HG03565 (cell line): ENCODE measurements around the gene LZIC.
A peak's percentile ranks its signal among the peaks of the same experiment; 100 is the strongest.

Experiments
- ATAC-seq: cut with Tn5 transposase; IDR thresholded peaks from one replicate; pipeline ENCODE4 v1.9.1; 2021; ENCODE audit warnings: mild to moderate bottlenecking, moderate library complexity; ENCODE audit not compliant: unreplicated experiment

The LZIC gene

DNA sequence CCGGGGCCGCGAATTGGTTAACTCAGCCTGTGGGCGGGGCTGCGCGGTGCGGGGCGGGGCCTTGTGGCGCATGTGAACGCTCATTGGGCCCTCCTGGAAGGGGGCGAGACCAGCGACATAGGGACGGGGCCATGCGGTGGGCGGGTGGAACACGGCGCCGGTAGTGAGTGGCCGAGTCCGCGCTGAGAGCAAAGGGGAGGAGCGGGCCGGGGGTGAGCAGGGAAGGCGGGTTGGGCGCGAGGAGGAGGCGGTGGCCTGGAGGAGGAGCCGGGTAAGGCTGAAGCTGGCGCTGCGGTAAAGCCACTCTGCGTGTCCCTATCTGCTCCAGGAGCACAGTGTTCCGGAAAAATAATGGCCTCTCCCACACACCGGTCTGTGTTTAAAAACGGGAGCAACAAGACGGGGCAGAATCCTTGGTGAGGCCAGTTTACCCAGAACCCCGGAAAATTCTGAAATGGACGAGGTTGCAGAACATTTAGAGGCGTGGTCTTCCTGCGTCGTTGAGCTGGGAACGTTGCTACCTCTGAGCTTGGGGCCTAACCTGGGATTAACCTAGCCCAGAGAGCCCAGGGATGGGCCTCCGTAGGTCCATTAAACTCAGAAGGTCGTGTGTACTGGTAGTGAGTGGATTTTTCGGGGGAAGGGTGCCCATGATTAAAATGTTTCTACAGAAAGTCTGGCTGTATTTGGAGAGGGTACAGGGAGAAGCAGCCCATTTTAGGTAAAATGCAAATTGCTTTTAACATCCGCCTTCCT, 32.6 kb downstream of the LZIC start:
- peak; percentile 81 for ATAC-seq

DNA sequence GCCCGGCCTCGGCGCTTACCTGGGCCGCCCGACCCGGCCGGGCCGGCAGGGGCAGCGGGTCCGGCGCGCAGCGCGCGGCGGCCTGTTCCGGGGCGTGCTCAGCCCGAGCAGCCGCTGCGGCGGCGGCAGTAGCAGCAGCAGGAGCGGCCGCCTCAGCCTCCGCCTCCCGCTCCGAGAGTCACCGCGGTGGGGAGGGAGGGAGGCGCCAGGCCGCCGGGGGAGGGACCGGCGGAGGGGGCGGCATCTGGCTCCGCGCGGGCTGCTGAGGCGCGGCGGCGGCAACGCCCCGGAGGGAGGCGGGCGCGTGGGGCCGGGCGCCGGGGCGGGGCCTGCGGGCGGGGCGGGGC, 33.1 kb downstream of the LZIC start, which contains the start of gene CTNNBIP1:
Gene CTNNBIP1, minus strand, starts transcription at position 194 of the 347 bp plus-strand sequence. CDS start 38,205 bp downstream, outside the sequence.
- ATAC-seq, result peak; percentile 67

DNA sequence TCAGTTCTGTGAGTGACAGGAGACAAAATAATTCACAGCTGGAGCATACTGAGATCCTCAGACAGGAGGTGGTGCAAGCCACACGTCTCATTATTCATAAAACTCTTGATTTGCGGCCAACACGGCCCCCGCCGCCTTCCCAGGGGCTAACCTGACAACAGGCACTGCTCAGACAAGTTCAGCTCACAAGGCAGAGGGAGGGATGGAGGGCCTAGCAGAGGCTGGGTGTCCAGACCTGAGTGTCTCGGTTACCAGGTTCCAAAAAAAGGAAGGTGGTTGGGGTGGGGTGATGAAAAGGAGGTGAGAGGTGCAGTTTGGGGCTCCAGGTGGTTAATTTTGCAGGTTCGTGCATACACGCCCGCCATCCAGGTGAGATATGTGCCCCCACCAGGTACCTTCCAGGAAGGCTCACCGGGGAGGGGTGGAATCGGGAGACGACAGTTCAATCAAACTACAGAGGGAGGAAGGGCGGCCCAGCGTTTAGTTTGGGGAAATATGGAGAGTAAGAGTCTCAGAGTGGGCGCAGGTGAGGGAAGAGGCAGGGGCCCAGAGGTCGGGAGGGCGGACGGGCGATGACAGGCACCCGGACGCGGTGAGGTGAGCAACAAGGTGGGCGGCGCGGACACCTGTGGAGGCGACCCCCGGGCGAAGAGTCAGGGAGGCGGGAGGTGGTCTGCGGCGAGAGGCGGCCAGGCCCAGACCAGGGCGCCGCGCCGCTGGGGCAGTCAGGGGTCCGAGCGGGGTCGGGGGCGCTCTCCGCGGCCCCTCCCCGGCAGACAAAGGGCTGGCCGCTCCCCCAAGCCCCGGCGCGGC, 33.8 kb downstream of the LZIC start:
- peak; percentile 7 for ATAC-seq

GRCh38 chr1:9908871-9909233, 34.3 kb downstream of the LZIC start:
- no peak for ATAC-seq

- no peak for ATAC-seq
Observed at GRCh38 chr1:9907441-9907840, 35.8 kb downstream of the LZIC start.

DNA sequence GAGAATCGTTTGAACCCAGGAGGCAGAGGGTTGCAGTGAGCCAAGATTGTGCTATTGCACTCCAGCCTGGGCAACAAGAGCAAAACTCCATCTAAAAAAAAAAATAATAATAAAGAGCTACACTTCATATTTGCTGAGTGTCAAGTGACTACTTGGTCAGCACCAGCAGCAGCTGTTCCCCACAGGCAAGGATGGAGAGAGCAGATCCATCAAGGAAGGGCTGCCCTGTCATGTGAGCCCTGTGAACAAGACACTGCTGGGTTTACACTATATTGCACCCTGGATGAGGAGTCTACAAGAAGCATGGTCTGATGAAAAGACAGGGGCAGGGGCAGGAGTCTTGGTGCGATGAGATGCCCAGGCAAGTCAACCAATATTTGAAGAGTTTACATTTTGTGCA, 36.7 kb downstream of the LZIC start:
- no peak for ATAC-seq

- ATAC-seq, result no peak
Observed at GRCh38 chr1:9905010-9905409, 38.2 kb downstream of the LZIC start.

- ATAC-seq, result no peak
Observed at GRCh38 chr1:9904596-9904995, 38.6 kb downstream of the LZIC start.

- ATAC-seq, result no peak
Observed at GRCh38 chr1:9903801-9904527, 39.2 kb downstream of the LZIC start.

DNA sequence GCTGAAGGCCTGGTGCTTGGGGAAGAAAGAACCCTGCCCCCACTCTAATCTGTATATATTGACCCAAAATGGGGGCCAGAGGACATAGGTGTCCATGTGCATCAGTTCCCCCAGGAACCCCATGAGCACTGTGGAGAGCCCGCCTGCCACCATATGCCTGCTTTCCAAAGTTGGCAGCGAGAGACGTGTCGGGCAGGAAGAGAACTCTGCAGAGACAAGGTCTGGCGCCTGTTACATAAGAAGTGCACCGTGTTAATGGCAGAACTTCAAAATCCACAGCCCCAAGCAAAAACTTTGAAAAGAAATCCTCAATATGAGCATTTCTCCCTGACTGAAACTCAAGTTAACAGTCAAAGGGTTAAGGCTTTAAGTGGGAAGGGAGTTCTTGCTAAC, 41.1 kb downstream of the LZIC start:
- ATAC-seq, result no peak

DNA sequence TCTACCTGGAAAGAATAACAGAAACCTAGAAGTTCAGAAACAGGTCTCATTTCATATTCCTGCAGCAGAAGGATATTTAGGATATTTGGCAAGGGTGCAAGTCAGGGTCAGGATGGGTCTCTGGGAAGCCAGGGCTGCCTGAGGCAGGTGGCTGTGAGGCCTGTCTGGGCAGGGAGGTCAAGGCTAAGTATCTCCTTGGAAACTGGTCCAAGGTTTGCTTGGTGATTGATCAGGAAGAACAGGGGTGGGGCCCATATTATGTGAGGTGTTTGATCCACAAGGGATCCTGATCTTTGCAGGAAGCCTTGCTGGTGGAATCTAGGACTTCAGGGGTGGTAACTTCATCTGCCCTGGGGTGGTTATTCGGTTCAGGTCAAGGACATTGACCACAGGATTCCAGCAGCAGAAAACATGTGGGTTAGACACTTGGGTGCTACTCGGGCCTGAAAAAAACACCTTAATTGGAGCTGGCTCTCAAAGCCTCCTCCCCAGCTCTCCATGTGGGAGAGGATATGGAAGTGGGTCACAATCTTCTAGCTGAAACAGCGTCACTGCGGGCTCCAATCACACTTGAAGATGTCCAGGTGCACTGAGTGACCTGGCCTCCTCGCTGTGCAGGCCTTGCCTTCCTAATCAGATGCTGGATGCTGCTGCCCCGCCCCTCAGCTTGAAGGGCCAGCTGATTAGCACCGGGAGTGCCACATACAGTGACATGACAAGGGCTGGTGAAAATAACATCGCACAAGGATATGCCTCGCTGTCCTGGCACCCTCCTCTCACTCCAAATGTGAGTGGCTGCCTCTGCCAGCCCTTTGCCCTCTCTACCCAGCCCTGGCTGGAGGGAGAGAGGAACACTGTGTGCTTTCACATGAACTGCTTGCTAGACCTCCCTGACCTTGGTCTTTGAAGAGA, 41.8 kb downstream of the LZIC start:
- no peak for ATAC-seq

DNA sequence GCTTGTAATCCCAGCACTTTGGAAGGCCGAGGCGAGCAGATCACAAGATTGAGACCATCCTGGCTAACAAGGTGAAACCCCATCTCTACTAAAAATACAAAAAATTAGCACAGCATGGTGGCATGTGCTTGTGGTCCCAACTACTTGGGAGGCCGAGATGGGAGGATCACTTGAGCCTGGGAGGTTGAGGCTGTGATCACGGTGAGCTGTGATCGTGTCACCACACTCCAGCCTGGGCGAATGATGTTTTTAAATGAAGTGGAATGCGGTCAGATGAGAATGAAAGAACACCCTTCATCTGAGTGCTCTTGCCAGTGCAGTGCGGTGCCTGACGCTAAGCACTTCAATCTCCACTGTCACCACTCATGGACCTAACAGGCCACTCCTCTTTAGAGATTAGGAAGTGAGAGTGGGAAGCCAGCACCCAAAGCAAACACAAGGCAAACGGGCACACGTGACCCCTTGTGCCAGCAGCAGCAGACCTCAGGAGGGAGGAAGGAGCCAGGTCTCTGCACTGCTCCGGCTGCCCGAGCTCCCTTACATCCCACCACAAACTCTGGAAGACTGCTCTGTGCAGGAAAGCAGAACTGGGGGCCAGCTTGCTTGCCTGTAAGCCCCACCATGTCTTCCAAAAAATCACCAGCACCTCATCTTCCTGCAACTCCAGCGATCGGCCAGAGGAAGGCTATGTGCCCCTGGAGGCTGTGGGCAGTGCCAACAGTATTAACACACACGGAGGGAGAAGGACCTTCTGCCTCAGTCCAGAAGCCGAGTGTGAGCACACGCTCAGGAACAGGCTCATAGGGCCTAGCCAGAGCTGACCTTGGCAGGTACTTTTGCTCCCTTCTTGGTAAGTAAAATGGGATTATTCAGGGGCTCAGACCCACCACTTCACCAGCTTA, 42.8 kb downstream of the LZIC start:
- ATAC-seq, result no peak

DNA sequence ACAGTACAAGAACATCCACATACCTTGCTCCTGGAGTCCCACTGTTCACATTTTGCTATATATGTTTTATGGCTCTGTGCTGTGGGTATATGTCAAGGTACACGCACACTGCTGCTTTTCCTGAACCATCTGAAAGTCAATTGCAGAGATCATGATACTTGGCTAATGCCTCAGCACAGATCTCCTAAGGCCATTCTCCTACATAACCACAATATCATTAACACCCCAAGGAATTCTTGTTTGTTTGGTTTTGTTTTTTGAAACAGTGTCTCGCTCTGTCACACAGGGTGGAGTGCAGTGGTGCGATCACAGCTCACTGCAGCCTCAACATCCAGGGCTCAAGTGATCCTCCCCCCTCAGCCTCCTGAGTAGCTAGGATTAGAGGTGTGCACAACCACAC, 49.1 kb downstream of the LZIC start:
- ATAC-seq, result no peak

DNA sequence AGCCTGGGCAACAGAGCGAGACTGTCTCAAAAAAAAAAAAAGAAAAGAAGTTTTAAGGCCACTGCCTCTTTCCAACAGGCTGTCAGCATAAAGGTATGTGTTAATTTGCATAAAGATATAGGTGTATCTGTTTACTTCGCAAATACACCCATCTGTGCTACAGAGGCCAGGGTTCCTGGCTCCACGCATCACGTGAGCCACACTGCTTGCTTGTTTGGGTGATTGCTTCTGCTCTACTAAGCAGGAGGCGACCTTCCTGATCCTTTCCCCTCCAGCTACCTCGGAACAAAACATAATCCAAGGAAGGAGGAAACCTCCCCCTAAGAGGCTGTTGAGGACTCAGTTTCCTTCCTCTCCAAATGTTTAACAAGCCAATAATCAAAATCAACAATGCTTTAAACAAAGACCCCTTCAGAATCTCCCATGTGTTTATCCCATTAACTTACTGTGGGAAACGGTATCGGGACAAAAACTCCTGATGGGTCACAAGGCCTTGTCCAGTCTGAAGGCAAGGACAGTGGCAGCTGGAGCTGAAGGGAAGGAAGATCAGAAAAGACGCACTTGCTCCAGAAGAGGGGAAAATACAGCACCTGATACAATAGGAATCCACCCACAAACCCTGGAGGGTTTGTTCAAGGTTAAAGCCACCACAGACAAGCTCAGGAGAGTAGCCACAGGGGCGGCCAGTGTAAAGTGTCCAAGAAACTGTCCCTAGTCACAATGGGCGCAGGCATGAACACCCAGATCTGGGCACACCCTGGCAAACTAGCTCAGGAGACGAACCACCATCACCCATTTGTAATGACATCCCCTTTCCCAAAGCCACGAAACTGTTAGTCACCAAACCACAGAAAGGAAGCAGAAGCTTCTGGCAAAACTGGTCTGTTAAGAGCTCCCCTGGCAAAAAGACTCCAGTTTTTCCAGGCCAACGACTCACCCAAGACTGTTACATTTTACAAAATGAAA, 50.3 kb downstream of the LZIC start:
- ATAC-seq, result no peak

GRCh38 chr1:9891207-9891606, 52.0 kb downstream of the LZIC start:
- ATAC-seq, result no peak

- ATAC-seq, result no peak
Observed at GRCh38 chr1:9890224-9890731, 52.9 kb downstream of the LZIC start.

DNA sequence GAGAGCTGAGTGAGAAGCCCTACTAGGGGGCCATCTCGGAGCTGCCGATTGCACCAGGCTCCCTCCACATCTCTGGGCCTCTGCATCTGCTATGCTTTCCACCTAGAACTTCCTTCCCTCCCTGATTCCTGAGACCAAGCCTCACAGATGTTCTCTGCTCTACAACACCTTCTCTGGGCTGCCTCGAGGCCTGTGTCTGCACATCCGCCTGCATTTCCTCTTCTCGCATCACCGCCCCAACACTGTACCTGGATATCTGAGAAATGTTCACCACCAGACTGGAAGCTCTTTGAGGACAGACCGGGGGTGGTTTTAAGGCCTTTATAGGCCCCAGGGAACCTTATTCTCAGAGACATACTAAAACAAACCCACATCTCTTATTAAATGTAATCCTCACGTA, 53.8 kb downstream of the LZIC start:
- ATAC-seq, result no peak

DNA sequence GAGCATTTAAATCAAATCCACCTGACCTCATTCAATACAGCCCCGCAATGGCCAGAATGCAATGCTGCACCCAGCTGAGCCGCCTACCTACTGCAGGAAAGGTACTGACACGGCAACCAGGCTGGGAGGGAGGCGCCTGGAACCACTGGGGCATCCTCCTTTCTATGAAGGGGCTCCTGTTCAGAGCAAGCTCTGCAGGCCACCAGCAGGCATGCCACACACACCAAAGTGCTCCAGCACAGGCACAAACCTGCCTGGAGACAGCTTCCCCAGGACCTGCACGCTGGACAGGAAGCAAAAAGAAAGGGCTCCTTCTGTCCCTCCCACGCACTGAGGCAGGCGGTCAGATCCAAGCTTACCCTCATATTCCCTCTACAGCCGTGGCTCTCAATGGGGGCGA, 54.3 kb downstream of the LZIC start:
- ATAC-seq, result no peak
